Glutamatergic neuron (in vitro differentiated cells): ENCODE results near the gene FBXL5. TPM values are rescaled to one million over a fixed set of nuclear protein-coding genes. Genes with fewer than 3 reads are reported as not detected.

Source experiments
- DNase-seq: peaks from one replicate; pipeline ENCODE4 v3.0.0; 2022
- H3K27ac Mint-ChIP-seq: one replicate; pipeline ENCODE4 v1.8.0; 2020; ENCODE audit warnings: mild to moderate bottlenecking, mixed read lengths, inconsistent platforms; ENCODE audit not compliant: unreplicated experiment
- H3K27me3 Mint-ChIP-seq: one replicate; pipeline ENCODE4 v1.8.0; 2020; ENCODE audit warnings: mild to moderate bottlenecking, moderate library complexity, mixed read lengths, inconsistent platforms; ENCODE audit not compliant: unreplicated experiment
- H3K36me3 Mint-ChIP-seq: one replicate; pipeline ENCODE4 v1.8.0; 2020; ENCODE audit warnings: mild to moderate bottlenecking, mixed read lengths, inconsistent platforms; ENCODE audit not compliant: unreplicated experiment
- H3K4me1 Mint-ChIP-seq: one replicate; pipeline ENCODE4 v1.8.0; 2020; ENCODE audit warnings: mild to moderate bottlenecking, low read depth, mixed read lengths, inconsistent platforms; ENCODE audit not compliant: unreplicated experiment
- H3K4me3 Mint-ChIP-seq: one replicate; pipeline ENCODE4 v1.8.0; 2020; ENCODE audit warnings: mild to moderate bottlenecking, mixed read lengths, inconsistent platforms; ENCODE audit not compliant: unreplicated experiment
- H3K9me3 Mint-ChIP-seq: one replicate; pipeline ENCODE4 v1.8.0; 2020; ENCODE audit warnings: mild to moderate bottlenecking, moderate library complexity, mixed read lengths, inconsistent platforms; ENCODE audit not compliant: unreplicated experiment
- CTCF ChIP-seq: fragments of 200-600 bp; sonication (generic); IDR thresholded peaks from one replicate; pipeline ENCODE4 v1.5.0; 2021; ENCODE audit not compliant: partially characterized antibody, unreplicated experiment
- total RNA-seq: library from RNA; stranded (reverse); fragmentation: NEBNext Ultra II Directional; extraction: Animal tissue kit (Norgen Biotek cat#: 25700); gene quantifications from one replicate; pipeline ENCODE4 v1.2.1, GENCODE V29; 2021; ENCODE audit not compliant: unreplicated experiment

FBXL5 gene
- total RNA-seq, 1 donor from 2014 or later, result 62.2 TPM

- Mint-ChIP-seq H3K36me3 (no peaks in the 10 kb centered on the region), H3K9me3 (peaks cover 6% of the 10 kb centered on the region), H3K27me3 (peaks cover 11% of the 10 kb centered on the region), H3K4me3 (peak overlapping the region; percentile 94), H3K27ac (peak overlapping the region; percentile 93), H3K4me1 (peaks cover 20% of the 10 kb centered on the region)
- TF ChIP-seq CTCF, result no peak
- DNase-seq, result no peak
Measured at GRCh38 chr4:15653864-15654592, 1.1 kb downstream of the FBXL5 start.

GRCh38 chr4:15653420-15653819 lies 1.7 kb downstream of the FBXL5 start:
- Mint-ChIP-seq H3K27me3 (peaks cover 11% of the 10 kb centered on the region), H3K4me1 (peaks cover 20% of the 10 kb centered on the region), H3K4me3 (peak overlapping the region; percentile 94), H3K27ac (peak overlapping the region; percentile 93), H3K9me3 (peaks cover 6% of the 10 kb centered on the region), H3K36me3 (no peaks in the 10 kb centered on the region)
- no peak for DNase-seq
- TF ChIP-seq CTCF, result no peak

DNA sequence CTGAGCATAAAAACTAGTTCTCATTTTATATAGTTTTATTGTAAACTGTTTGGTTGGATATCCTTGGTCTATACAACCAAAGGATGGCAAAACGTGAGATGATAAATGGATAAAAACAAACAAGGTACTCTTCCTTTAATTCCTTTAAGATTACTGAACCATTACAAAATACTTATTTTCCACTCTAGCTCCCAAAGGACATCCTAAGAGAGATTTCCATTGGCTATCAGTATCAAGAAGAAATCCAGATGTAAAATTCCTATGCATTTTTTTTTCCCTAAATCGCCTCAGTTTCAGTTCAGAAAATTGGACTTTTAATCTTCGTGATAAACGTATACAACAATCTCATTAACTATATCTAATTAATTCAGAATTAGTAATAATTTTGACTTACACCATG lies 2.3 kb downstream of the FBXL5 start:
- peaks cover 20% of the 10 kb centered on the region for H3K4me1 Mint-ChIP-seq
- no peak overlapping the region for H3K27ac Mint-ChIP-seq
- peaks cover 6% of the 10 kb centered on the region for H3K9me3 Mint-ChIP-seq
- TF ChIP-seq CTCF, result no peak
- DNase-seq, result no peak
- peak overlapping the region; percentile 94 for H3K4me3 Mint-ChIP-seq
- no peaks in the 10 kb centered on the region for H3K36me3 Mint-ChIP-seq
- H3K27me3 Mint-ChIP-seq, result peaks cover 11% of the 10 kb centered on the region

DNA sequence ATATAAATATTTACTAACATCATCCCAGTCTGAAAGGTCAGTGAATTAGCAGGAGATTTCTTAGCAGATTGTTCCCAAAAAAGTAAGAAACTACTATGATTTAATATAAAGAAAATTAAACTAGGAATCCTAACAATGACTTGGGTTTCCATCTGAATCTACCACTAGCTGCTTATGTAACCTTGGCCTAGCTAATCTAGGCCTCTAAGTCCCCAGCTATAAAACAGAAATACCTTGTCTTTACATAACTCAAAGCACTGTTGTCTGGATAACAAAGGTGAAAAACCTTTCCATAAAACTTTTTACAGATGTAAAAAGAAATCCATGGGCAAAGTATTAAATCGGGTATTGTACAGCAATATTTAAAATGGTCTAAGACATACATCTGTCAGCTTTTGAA lies 3.0 kb downstream of the FBXL5 start:
- Mint-ChIP-seq H3K36me3 (no peaks in the 10 kb centered on the region), H3K4me1 (peaks cover 20% of the 10 kb centered on the region), H3K9me3 (peaks cover 6% of the 10 kb centered on the region), H3K27ac (no peak overlapping the region), H3K27me3 (peaks cover 11% of the 10 kb centered on the region), H3K4me3 (peak overlapping the region; percentile 64)
- no peak for DNase-seq
- TF ChIP-seq CTCF, result no peak

DNA sequence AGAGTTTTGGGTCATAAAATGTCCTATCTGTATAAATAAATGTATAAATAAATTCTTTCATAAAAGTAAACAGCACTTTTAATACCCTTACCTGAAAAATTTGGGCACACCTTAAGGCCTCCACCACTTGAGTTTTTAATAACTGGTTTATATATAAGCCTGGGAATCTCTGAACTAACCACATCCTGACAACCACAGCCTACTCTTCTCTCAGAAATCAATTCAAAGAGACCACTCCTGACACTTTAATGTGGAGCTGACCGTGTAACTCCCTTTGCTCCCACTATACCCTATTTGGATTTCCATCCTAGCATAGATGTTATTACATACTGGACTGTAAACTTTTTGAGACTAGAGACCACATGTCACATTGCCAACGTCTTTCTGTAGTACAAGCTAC lies 3.5 kb downstream of the FBXL5 start:
- Mint-ChIP-seq H3K4me1 (peaks cover 20% of the 10 kb centered on the region), H3K27ac (no peak overlapping the region), H3K36me3 (no peaks in the 10 kb centered on the region), H3K27me3 (peaks cover 11% of the 10 kb centered on the region), H3K4me3 (peak overlapping the region; percentile 64), H3K9me3 (peaks cover 6% of the 10 kb centered on the region)
- no peak for DNase-seq
- TF ChIP-seq CTCF, result no peak
